HEK293T (cell line): ENCODE results near the gene PCDHGA12.

Source experiments
- ARNT ChIP-seq: fragments of 450-650 bp; IDR thresholded peaks from 2 replicates; pipeline ENCODE4 v1.6.1; 2017; ENCODE audit warnings: mild to moderate bottlenecking
- BHLHE40 ChIP-seq: fragments of 450-650 bp; IDR thresholded peaks from 2 replicates; pipeline ENCODE4 v1.6.1; 2016; ENCODE audit warnings: mild to moderate bottlenecking, moderate library complexity, borderline replicate concordance
- FOXK2 ChIP-seq: fragments of 450-650 bp; IDR thresholded peaks from 2 replicates; pipeline ENCODE4 v1.6.1; 2016; ENCODE audit warnings: mild to moderate bottlenecking
- FOXM1 ChIP-seq: fragments of 450-650 bp; IDR thresholded peaks from 2 replicates; pipeline ENCODE4 v1.6.1; 2017; ENCODE audit warnings: mild to moderate bottlenecking, borderline replicate concordance
- HDGF ChIP-seq: fragments of 450-650 bp; IDR thresholded peaks from 2 replicates; pipeline ENCODE4 v1.6.1; 2017; ENCODE audit warnings: antibody characterized with exemption, borderline replicate concordance
- L3MBTL2 ChIP-seq: fragments of 450-650 bp; conservative IDR thresholded peaks from 2 replicates; pipeline ENCODE4 v1.6.1; 2016; ENCODE audit warnings: mild to moderate bottlenecking
- LEF1 ChIP-seq: fragments of 450-650 bp; IDR thresholded peaks from 2 replicates; pipeline ENCODE4 v1.6.1; 2017; ENCODE audit warnings: mild to moderate bottlenecking, borderline replicate concordance
- NFRKB ChIP-seq: fragments of 450-650 bp; IDR thresholded peaks from 2 replicates; pipeline ENCODE4 v1.6.1; 2016; ENCODE audit warnings: mild to moderate bottlenecking, moderate library complexity
- SP1 ChIP-seq: fragments of 450-650 bp; IDR thresholded peaks from 2 replicates; pipeline ENCODE4 v1.6.1; 2017
- TARDBP ChIP-seq: fragments of 450-650 bp; IDR thresholded peaks from 2 replicates; pipeline ENCODE4 v1.6.1; 2016
- TF ChIP-seq, protein P1 (sequence below): fragments of 450-650 bp; IDR thresholded peaks from 2 replicates; pipeline ENCODE4 v1.6.1; 2016

GRCh38 chr5:141479776-141480175, 49.5 kb downstream of the PCDHGA12 start:
- TF ChIP-seq FOXK2: no peak
- no peak for TF ChIP-seq FOXM1
- TF ChIP-seq ARNT: no peak
- no peak for TF ChIP-seq LEF1
- no peak for TF ChIP-seq BHLHE40
- no peak for TF ChIP-seq HDGF
- no peak for TF ChIP-seq L3MBTL2
- TF ChIP-seq, protein P1, sequence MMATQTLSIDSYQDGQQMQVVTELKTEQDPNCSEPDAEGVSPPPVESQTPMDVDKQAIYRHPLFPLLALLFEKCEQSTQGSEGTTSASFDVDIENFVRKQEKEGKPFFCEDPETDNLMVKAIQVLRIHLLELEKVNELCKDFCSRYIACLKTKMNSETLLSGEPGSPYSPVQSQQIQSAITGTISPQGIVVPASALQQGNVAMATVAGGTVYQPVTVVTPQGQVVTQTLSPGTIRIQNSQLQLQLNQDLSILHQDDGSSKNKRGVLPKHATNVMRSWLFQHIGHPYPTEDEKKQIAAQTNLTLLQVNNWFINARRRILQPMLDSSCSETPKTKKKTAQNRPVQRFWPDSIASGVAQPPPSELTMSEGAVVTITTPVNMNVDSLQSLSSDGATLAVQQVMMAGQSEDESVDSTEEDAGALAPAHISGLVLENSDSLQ: no peak
- TF ChIP-seq TARDBP: no peak
- TF ChIP-seq SP1: no peak
- no peak for TF ChIP-seq NFRKB
